Measurements from ENCODE around the gene CLCN1.

DNA sequence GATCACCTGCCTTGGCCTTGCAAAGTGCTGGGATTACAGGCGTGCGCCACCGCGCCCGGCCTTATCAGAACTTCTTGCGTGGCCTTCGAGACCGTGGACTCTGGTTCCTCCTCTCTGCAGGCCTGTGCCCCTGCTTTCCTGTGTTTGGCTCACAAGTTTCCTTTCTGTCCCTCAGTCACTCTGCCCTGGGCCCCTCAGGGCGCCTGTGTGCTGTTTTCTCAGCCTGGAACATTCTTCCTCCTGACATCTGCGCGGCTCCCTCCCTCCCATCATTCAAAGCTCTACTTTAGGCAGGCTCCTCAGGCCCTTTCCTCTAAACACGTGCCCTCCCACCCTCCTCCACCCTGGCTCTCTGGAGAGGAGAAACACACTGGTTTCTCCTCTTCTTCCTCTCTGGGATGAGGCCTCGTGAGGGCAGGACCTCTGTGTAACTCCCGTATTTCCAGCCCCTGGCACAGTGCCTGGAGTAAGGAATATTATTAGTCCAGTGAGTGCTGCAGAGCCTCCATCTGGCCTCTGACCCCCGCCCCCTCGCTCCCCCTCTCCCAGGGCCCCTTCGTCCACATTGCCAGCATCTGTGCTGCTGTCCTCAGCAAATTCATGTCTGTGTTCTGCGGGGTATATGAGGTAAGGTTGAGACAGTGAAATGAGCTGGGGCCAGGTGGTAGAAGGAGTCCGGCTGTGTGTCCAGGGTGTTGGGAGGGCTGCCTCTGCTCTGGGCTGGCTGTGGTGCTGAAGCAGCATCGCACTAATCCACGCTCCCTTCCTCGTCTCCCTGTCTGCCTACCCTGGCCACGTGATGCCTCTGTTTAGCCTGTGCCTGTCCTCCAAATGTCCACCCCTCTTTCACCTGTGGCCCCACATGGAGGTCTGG lies 7.1 kb downstream of the CLCN1 start:
- TF ChIP-seq, protein P1, sequence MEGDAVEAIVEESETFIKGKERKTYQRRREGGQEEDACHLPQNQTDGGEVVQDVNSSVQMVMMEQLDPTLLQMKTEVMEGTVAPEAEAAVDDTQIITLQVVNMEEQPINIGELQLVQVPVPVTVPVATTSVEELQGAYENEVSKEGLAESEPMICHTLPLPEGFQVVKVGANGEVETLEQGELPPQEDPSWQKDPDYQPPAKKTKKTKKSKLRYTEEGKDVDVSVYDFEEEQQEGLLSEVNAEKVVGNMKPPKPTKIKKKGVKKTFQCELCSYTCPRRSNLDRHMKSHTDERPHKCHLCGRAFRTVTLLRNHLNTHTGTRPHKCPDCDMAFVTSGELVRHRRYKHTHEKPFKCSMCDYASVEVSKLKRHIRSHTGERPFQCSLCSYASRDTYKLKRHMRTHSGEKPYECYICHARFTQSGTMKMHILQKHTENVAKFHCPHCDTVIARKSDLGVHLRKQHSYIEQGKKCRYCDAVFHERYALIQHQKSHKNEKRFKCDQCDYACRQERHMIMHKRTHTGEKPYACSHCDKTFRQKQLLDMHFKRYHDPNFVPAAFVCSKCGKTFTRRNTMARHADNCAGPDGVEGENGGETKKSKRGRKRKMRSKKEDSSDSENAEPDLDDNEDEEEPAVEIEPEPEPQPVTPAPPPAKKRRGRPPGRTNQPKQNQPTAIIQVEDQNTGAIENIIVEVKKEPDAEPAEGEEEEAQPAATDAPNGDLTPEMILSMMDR (IDR thresholded peaks at IDR 0.05): no peak
- TF ChIP-seq POLR2A (IDR thresholded peaks at IDR 0.05): no peak

Measured in vagina (tissue), 2 donors.